ENCODE measurements around the gene CC2D2B.

Gene CC2D2B

DNA sequence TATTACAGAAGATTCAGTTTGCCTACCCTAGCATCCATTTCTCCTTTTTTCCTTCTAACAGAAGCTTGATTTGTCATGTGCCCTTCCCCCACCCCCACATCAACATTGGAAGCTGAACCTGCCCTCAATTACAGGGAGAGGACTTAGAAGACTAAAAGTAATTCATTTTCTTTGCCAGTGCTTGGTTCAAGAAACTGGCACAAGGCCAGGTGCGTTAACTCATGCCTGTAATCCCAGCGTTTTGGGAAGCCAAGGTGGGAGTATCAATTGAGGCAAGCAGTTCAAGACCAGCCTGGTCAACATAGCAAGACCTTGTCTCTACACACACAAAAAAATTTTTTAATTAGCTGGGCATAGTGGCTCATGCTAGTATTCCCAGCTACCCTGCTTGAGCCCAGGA lies 168.2 kb downstream of the CC2D2B start:
- no peak for DNase-seq (ENCODE audit: low read depth, low spot score)

DNA sequence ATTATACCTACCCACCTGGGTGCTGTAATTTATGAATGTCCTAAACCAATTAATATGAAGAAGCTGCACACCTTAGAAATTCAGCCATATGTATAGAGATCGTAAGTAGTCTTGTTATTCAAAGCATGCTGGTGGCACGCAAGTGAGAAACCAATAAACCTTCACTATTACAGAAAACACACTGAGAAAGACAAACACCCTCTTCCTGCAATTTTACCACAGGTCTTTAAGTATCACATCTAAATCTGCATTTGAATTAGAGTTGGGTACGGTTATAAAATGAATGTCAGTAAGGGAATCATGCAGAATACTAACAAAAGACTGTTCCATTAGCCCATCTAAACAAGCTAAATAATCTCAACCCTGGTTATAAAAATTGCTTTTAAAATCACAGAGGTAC lies 169.4 kb downstream of the CC2D2B start:
- DNase-seq (ENCODE audit: low read depth, low spot score) = no peak

DNA sequence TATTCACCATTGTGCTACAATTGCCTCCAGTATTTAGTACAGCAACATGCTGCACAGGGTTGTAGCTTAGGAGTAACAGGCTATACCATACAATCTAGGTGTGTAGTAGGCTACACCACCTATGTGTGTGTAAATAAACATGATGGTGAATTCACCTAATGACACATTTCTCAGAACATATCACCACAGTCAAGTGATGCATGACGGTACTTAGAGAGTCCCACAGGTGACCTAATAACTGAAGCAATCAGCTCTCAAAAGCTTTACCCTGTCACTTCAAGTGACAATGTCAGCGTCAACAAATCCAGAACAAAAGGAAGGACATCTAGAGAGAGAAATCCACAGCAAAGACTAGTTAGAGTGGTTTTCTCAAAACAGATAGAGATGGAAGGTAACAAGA lies 174.4 kb downstream of the CC2D2B start:
- no peak for DNase-seq (ENCODE audit: low read depth, low spot score)

Data from activated CD4-positive, CD25-positive, alpha-beta regulatory T cell treated with anti-CD3 and anti-CD28 coated beads, Interleukin-2, amount 50 U/mL, for 16 hours (primary cell).